NCI-H345 treated with DMSO at 0.1 percent for 48 hours (cell line): ENCODE data around the gene BPIFB3.

ENCODE experiments used
- DNase-seq: peaks from one replicate; lab custom pipeline; 2025; ENCODE audit not compliant: unreplicated experiment; lab: John Stamatoyannopoulos, UW

BPIFB3 gene, protein sequence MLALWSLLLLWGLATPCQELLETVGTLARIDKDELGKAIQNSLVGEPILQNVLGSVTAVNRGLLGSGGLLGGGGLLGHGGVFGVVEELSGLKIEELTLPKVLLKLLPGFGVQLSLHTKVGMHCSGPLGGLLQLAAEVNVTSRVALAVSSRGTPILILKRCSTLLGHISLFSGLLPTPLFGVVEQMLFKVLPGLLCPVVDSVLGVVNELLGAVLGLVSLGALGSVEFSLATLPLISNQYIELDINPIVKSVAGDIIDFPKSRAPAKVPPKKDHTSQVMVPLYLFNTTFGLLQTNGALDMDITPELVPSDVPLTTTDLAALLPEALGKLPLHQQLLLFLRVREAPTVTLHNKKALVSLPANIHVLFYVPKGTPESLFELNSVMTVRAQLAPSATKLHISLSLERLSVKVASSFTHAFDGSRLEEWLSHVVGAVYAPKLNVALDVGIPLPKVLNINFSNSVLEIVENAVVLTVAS

DNA sequence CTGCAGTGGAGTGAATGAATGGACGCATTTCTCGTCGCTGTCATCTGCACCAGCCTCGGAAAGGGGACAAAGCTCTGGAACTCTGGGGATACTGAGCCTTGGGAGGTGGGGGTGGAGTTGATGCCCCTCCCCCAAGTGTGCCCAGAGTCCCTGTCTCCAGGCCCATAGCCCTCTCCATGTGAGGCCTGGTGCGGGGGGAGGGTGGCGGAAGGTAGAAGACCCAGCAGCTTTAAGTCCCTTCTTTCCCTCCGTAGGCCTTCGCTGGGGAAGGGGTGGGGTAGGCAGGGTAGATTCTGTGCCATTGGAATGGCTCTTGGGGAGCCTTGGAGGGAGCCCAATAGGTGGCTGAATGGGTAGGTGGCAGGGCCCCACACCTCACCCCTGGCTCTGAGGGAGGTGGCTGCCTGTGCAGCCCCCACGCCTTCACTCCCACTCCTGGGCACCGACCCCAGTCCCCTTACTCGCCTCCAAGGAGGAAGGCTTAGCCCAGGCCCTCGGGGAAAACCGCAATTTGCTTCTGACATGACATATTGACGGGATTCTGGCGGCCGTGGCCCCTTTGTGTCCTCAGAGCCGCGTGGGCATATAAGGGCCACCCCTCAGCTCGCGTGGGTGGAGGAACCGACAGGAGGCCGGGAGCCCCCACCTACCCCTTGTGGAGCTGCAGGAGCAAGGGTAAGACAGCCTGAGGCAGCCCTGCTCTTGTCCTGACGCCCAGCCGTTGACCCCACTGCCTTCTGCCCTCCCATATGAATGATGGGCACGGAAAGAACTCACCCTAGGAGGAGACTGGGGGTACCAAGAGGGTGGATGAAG is at the start of gene BPIFB3:
Gene BPIFB3 (plus strand): TSS at position 613 of the 816 bp plus-strand sequence. CDS start 1,533 bp downstream, outside the sequence.
- DNase-seq, result no peak

DNA sequence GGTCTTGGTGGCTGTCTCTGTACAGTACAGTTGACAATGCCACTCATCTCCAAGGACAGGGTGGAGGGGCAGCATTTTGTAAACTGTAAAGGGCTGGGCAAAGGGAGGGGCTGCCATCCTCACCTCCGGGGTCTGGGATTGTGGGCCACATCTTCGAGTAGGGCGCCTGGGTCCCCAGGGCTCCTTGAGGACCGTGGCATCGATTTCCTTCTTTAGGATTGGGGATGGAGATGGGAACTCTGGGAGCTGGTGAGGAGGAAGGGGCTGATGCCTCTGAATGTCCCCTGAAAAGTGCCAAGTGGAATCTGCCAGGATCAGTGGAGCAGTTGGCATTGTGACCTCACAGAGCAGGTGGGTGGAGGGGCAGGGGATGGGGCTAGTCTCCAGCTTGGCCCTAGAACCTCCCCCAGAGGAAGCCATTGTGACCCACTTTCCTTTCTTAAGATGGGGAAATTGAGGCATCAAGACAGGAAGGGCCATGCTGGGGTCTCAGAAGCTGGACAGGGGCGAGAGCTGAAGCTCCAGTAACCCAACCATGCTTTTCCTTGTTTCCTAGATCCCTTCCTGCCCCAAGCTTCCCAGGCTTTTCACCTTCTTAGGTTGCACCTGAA is 49.5 kb upstream of the BPIFB3 start, which contains the start of gene SUN5:
Gene SUN5 (minus strand): TSS at position 293 of the 611 bp plus-strand sequence. CDS start 93 bp downstream, at position 200.
- DNase-seq, result no peak

DNA sequence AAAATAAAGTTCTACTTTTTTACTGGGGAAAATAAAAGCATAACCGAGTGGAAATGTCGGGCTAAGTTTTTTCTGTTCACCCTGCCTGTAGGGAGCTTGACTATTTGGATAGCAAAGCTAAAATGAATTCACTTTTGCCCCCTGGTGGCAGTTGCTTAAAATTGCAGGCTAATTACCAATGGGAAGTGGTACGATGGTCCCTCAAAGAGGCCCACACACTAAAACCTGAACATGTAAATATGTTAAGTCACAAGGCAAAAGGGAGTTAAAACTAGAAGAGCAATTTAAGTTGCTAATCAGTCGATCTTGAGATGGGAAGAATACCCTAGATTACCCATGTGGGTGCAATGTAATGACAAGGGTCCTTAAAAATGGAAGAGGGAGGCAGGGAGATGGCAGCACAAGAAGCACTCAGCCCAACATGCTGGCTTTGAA is 48.6 kb upstream of the BPIFB3 start:
- no peak for DNase-seq

DNA sequence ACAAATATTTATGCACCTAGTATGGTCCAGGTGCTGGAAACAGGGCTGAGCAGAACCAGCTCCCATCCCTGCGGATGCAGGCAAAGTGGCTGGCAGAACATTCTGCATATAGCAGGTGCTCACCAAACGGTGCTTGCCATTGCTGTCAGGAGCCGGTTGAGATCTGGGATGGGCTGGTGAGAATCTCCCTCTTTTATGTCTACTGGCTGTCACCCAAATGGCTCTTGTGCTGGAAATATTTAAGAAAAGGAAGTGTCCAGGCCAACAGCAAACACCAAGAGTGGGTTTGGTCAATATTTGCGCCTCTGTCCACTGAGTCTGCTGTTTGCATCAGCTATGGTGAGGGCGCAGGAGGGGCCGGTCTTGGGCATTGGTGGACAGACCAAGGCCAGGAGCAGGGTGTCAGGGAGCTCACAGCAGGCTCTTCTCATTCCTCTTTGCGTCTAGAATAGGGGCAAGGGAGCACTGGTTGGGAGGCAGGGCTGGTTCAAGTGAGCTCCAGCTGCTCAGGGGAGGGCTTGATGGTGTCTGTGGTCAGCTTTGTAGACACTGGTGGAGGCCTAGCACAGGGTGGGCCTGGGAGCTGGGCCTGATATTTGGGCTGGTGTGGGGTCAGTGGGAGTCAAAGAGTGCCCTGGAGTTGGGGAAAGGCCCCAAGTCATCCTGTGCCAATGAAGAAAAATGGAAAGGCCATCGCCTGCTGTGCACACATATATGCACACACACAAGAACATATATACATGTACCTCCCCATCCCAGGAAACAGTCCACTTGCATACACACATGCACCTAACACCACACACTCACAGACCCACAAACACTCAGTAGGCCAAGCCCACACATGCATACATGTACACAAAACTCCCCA is 47.6 kb upstream of the BPIFB3 start:
- no peak for DNase-seq

- no peak for DNase-seq
These were observed 46.8 kb upstream of the BPIFB3 start for GRCh38 chr20:33006776-33007375.

- DNase-seq, result no peak
These were observed 46.0 kb upstream of the BPIFB3 start, which contains the start of gene BPIFB2 for GRCh38 chr20:33007376-33008335. Gene BPIFB2, plus strand, starts transcription at chr20:33007704. Its CDS starts 871 bp downstream, at chr20:33008575.

DNA sequence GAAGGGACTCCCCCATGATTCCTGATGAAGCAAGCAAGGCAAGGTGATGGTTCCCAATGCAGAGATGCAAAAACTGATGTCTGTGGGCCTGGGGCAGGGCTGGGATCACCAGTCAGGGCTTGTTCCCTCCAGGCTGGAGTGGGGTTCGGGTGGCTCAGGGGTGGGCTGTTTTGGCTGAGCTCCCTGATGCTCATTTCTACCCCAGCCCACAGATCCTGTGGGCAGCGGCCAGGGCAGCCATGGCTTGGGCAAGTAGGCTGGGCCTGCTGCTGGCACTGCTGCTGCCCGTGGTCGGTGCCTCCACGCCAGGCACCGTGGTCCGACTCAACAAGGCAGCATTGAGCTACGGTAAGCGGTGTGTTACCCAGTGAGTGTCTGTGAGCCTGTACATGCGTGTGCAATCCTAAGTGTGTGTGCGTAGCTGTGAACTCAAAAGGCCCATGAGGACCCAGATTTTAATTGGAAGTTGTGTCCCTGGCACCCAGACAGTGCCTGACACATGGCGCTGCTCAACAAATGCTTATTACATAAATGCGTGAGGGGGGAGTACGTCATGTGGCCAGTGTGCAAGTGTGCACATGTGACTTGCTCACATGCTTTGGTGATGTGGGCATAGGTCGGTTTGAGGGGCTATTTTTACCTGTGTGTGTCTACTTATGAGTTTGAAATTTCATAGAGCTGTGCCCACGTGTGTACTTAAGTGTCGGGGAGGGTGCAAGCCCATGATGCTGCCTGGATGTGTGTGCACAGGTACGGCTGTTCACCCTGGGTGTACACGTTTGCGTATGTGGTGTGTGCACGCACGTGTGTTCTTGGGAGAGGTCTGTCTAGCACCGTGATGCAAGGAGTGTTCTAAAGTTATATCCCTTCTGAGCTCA is 45.1 kb upstream of the BPIFB3 start:
- DNase-seq, result no peak

DNA sequence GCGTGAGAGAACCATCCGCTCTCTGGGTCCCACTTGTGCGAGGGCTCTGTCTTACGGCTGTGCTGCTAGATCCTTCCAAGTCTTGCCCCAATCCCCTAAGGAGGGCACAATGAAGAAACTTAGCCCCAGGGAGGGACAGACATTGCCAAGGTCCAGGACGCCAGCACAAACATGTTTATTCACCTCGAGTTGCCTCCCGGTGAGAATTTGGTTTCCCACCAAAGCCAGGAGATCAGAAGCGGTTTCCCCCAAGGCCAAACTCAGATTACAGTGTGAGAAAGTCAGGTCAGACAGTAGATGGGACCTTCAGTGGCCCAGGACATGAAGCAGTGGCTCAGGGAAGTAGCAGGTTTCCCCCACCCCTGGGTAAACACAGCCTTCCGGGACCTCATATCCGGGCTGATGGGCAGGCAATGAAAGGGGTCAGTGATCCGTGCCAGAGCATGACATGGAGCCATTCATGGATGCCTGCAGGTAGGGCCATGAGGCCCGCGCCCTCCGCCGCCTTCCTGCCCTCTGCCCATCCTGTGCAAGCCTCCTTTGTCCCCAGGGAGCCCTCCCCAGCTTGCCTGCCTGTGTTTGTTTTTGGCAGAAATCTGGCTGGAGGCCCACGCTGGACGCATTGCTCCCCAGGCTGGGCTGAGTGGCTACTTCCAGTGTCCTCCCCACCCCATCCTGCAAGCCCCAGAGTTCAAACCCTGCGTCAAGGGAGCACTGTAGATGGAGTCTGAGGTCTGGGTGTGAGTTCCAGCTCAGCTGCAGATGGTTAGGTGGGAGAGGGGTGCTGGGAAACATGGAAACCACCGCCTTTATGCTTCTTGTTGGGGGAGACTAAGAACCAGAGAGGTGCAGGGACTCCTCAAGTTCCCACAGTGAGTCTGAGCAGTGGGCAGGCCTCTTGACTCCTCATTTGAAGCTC is 44.2 kb upstream of the BPIFB3 start:
- no peak for DNase-seq

- DNase-seq, result no peak
These were observed 43.6 kb upstream of the BPIFB3 start for GRCh38 chr20:33010133-33010504.

GRCh38 chr20:33010674-33011449 is 42.8 kb upstream of the BPIFB3 start:
- DNase-seq, result no peak

- no peak for DNase-seq
These were observed 41.1 kb upstream of the BPIFB3 start for GRCh38 chr20:33012327-33013189.

DNA sequence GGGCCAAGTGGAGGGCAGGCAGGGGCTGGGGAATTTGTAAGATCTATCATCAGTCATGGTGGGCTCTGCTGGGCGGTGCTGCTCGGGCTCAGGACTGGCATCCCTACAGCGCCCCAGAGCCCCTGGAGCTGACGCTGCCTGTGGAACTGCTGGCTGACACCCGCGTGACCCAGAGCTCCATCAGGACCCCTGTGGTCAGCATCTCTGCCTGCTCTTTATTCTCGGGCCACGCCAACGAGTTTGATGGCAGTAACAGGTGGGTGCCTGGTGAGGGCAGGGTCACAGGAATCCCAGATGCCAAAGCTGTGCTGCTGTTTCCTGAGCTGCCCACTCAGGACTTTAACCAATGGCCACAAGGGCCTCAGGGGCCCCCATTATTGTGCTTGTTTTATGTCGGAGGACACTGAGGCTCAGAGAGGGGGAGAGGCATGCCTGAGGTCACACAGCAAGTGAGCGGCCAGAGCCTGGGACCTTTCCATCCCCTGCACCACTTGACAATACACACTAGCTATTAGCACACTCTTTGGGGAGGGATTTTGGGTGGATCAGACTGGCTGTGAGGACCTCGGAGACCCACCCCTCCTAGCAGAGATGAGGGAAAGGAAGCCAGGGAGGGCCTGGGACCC is 39.9 kb upstream of the BPIFB3 start:
- no peak for DNase-seq

GRCh38 chr20:33014336-33015113 is 39.2 kb upstream of the BPIFB3 start:
- DNase-seq, result no peak

GRCh38 chr20:33015114-33015484 is 38.6 kb upstream of the BPIFB3 start:
- DNase-seq, result no peak
